H1 (cell line): ENCODE data around the gene ZBED6. TPM values are rescaled to one million over a fixed set of nuclear protein-coding genes. Genes with fewer than 3 reads are reported as not detected.

Source experiments
- CTCF ChIA-PET: fragments of 300-600 bp; sonication (Branson Sonifier 250); formaldehyde crosslinking; loops from one replicate; lab custom pipeline; 2021; ENCODE audit not compliant: partially characterized antibody; lab: Charles Lee
- POLR2A ChIA-PET: fragments of 300-600 bp; sonication (Branson Sonifier 250); formaldehyde crosslinking; loops from one replicate; lab custom pipeline; 2021; ENCODE audit warnings: inconsistent platforms; ENCODE audit not compliant: partially characterized antibody; lab: Charles Lee
- DNase-seq, 2 experiments: peaks; one replicate each; pipeline versions ENCODE4 v3.0.0 to v3.0.0-alpha.2; 2010 to 2022; ENCODE audit warnings: low spot score in 2 of 2, low read depth in 1 of 2, mixed read lengths in 1 of 2
- FAIRE-seq: peaks from 2 replicates; lab custom pipeline; 2011; peaks lifted over from hg19 to GRCh38; lab: Jason Lieb, UNC
- H2AFZ ChIP-seq: 2 replicates; pipeline ENCODE4 v1.8.1; 2012; ENCODE audit warnings: low read length, inconsistent platforms
- H2AK5ac ChIP-seq: 2 replicates; pipeline ENCODE4 v1.6.1; 2013; ENCODE audit warnings: low read depth, low read length
- H2BK120ac ChIP-seq: replicated peaks from 2 replicates; pipeline ENCODE3; 2013; ENCODE audit warnings: low read depth, low read length, inconsistent platforms
- H2BK12ac ChIP-seq: 2 replicates; pipeline ENCODE4 v1.6.1; 2013; ENCODE audit warnings: low read depth, low read length
- H2BK15ac ChIP-seq: 2 replicates; pipeline ENCODE4 v1.6.1; 2013; ENCODE audit warnings: low read length
- H2BK20ac ChIP-seq: 2 replicates; pipeline ENCODE4 v1.6.1; 2013; ENCODE audit warnings: low read length
- H2BK5ac ChIP-seq: 2 replicates; pipeline ENCODE4 v1.6.1; 2013; ENCODE audit warnings: low read depth, low read length
- H3K14ac ChIP-seq: 2 replicates; pipeline ENCODE4 v1.6.1; 2013; ENCODE audit warnings: inconsistent platforms; ENCODE audit not compliant: insufficient read length
- H3K18ac ChIP-seq: 2 replicates; pipeline ENCODE4 v1.6.1; 2013; ENCODE audit warnings: low read length; ENCODE audit errors: extremely low read depth
- H3K23ac ChIP-seq: 2 replicates; pipeline ENCODE4 v1.6.1; 2013; ENCODE audit warnings: inconsistent platforms; ENCODE audit not compliant: insufficient read length
- H3K23me2 ChIP-seq: 2 replicates; pipeline ENCODE4 v1.6.1; 2013; ENCODE audit warnings: low read depth, low read length
- H3K27ac ChIP-seq: 2 replicates; pipeline ENCODE4 v1.6.1; 2011; ENCODE audit warnings: low read depth, low read length, inconsistent platforms
- H3K27me3 ChIP-seq, 4 experiments: replicated peaks in 1 of 4; 1 replicate in 1 of 4; 2 replicates in 3 of 4; pipeline versions ENCODE4 v1.6.1 to v1.8.1; 2011 to 2013; ENCODE audit warnings: low read length in 3 of 4, mild to moderate bottlenecking in 3 of 4, inconsistent platforms in 2 of 4, mixed read lengths in 2 of 4, moderate library complexity in 1 of 4; ENCODE audit not compliant: control insufficient read depth in 3 of 4, insufficient read depth in 3 of 4; ENCODE audit errors: extremely low read depth in 1 of 4
- H3K36me3 ChIP-seq, 4 experiments: 2 replicates each; pipeline versions ENCODE4 v1.6.1 to v1.8.1; 2011 to 2013; ENCODE audit warnings: mild to moderate bottlenecking in 4 of 4, low read length in 3 of 4, moderate library complexity in 2 of 4, control low read depth in 1 of 4, inconsistent platforms in 1 of 4; ENCODE audit not compliant: insufficient read depth in 4 of 4, control insufficient read depth in 2 of 4
- H3K4ac ChIP-seq: replicated peaks from 2 replicates; pipeline ENCODE3; 2013; ENCODE audit warnings: low read length, low read depth, mixed read lengths, inconsistent platforms; ENCODE audit not compliant: insufficient read length
- H3K4me1 ChIP-seq, 4 experiments: replicated peaks in 1 of 4; 1 replicate in 1 of 4; 2 replicates in 3 of 4; pipeline versions ENCODE4 v1.6.1 to v1.8.1; 2011 to 2013; ENCODE audit warnings: low read length in 3 of 4, inconsistent platforms in 2 of 4, mixed read lengths in 1 of 4; ENCODE audit not compliant: insufficient read depth in 4 of 4, control insufficient read depth in 3 of 4
- H3K4me2 ChIP-seq, 2 experiments: 2 replicates each; pipeline versions ENCODE4 v1.6.1 to v1.8.1; 2011 to 2013; ENCODE audit warnings: low read depth in 2 of 2, low read length in 2 of 2, control low read depth in 1 of 2, inconsistent platforms in 1 of 2, mild to moderate bottlenecking in 1 of 2; ENCODE audit not compliant: insufficient read depth in 1 of 2
- H3K4me3 ChIP-seq, 4 experiments: fragments of 200-600, 300-600 bp in 1 of 4; sonication (generic), shearing (Covaris generic), sonication (Bioruptor Twin) in 1 of 4; 2 replicates each; pipeline versions ENCODE4 v1.5.1 to v1.8.1; 2011 to 2016; ENCODE audit warnings: low read length in 4 of 4, low read depth in 3 of 4, control low read depth in 2 of 4, inconsistent platforms in 2 of 4, mild to moderate bottlenecking in 2 of 4, mixed read lengths in 1 of 4, moderate library complexity in 1 of 4; ENCODE audit not compliant: insufficient read depth in 2 of 4; ENCODE audit errors: extremely low read depth in 1 of 4
- H3K56ac ChIP-seq: replicated peaks from 2 replicates; pipeline ENCODE3; 2013; ENCODE audit warnings: low read depth, mild to moderate bottlenecking, mixed read lengths, low read length, inconsistent platforms; ENCODE audit not compliant: insufficient read length
- H3K79me1 ChIP-seq: 2 replicates; pipeline ENCODE4 v1.6.1; 2013; ENCODE audit warnings: low read depth, low read length, control low read depth
- H3K79me2 ChIP-seq, 2 experiments: 2 replicates each; pipeline versions ENCODE4 v1.6.1 to v1.8.1; 2012 to 2013; ENCODE audit warnings: low read length in 2 of 2, mild to moderate bottlenecking in 2 of 2, inconsistent platforms in 1 of 2; ENCODE audit not compliant: insufficient read depth in 2 of 2, control insufficient read depth in 1 of 2
- H3K9ac ChIP-seq, 4 experiments: replicated peaks in 1 of 4; 1 replicate in 1 of 4; 2 replicates in 3 of 4; pipeline versions ENCODE4 v1.6.1 to v1.8.1; 2011 to 2013; ENCODE audit warnings: low read depth in 3 of 4, low read length in 3 of 4, control low read depth in 2 of 4, mild to moderate bottlenecking in 2 of 4, moderate library complexity in 2 of 4, inconsistent platforms in 1 of 4; ENCODE audit errors: extremely low read depth in 1 of 4
- H3K9me3 ChIP-seq, 2 experiments: 2 replicates each; pipeline versions ENCODE4 v1.6.1 to v1.8.1; 2012 to 2013; ENCODE audit warnings: mild to moderate bottlenecking in 2 of 2, moderate library complexity in 2 of 2, control low read depth in 1 of 2, inconsistent platforms in 1 of 2, low read depth in 1 of 2, low read length in 1 of 2, mixed read lengths in 1 of 2; ENCODE audit not compliant: insufficient read depth in 2 of 2
- H4K20me1 ChIP-seq, 2 experiments: replicated peaks in 1 of 2; 2 replicates each; pipeline versions ENCODE3 to v1.8.1; 2011 to 2013; ENCODE audit warnings: inconsistent platforms in 2 of 2, low read length in 2 of 2, mild to moderate bottlenecking in 1 of 2; ENCODE audit not compliant: insufficient read depth in 2 of 2, control insufficient read depth in 1 of 2
- H4K5ac ChIP-seq: 2 replicates; pipeline ENCODE4 v1.6.1; 2013; ENCODE audit warnings: low read length, low read depth, mixed read lengths, inconsistent platforms; ENCODE audit not compliant: insufficient read length
- H4K8ac ChIP-seq: 2 replicates; pipeline ENCODE4 v1.8.0; 2013; ENCODE audit warnings: mild to moderate bottlenecking, moderate library complexity, low read length, inconsistent platforms; ENCODE audit not compliant: insufficient read depth; ENCODE audit errors: extremely low read depth
- H4K91ac ChIP-seq: replicated peaks from 2 replicates; pipeline ENCODE3; 2013; ENCODE audit warnings: low read length, mixed read lengths, inconsistent platforms; ENCODE audit not compliant: insufficient read length
- CTBP2 ChIP-seq: IDR thresholded peaks from 2 replicates; pipeline ENCODE4 v1.7.0; 2011; ENCODE audit warnings: borderline replicate concordance, mild to moderate bottlenecking, moderate library complexity, mixed read lengths, low read length; ENCODE audit not compliant: insufficient read depth, insufficient read length
- TAF1 ChIP-seq: IDR thresholded peaks from 2 replicates; pipeline ENCODE4 v1.6.1; 2011; ENCODE audit warnings: mild to moderate bottlenecking, low read depth, low read length
- WGBS, 2 experiments: shearing (Covaris generic) in 1 of 2; methylation state at CpG; one replicate each; pipeline versions ENCODE4 v1.1.6 to v1.1.7; 2013 to 2015; ENCODE audit warnings: low lambda C conversion rate in 2 of 2, mixed read lengths in 2 of 2, inconsistent platforms in 1 of 2, low coverage in 1 of 2, missing lambda C conversion rate in 1 of 2; ENCODE audit not compliant: insufficient replicate concordance in 2 of 2, insufficient coverage in 1 of 2, insufficient read length in 1 of 2; ENCODE audit errors: extremely low coverage in 1 of 2, missing lambda C conversion rate in 1 of 2; 5-methylcytosine and 5-hydroxymethylcytosine counted together
- polyA plus RNA-seq, 7 experiments: library from polyadenylated mRNA; depleted of rRNA in 3 of 7; stranded (reverse) in 5 of 7; unstranded in 2 of 7; fragments of >200 nt in 5 of 7; fragments of 200-250 nt in 2 of 7; gene quantifications; 1 replicate in 5 of 7; 2 replicates in 1 of 7; 4 replicates in 1 of 7; pipeline versions ENCODE4 v1.2.1 to v1.2.3, GENCODE V29; 2011 to 2013; ENCODE audit warnings: missing spikeins in 2 of 7, mixed read lengths in 2 of 7
- total RNA-seq: library from RNA; stranded (reverse); fragmentation: NEBNext Ultra II Directional; extraction: Animal tissue kit (Norgen Biotek cat#: 25700); gene quantifications from 2 replicates; pipeline ENCODE4 v1.2.1, GENCODE V29; 2021
- TF ChIP-seq, protein P1 (sequence below): IDR thresholded peaks from 2 replicates; pipeline ENCODE4 v1.6.1; 2012; ENCODE audit warnings: inconsistent platforms

The ZBED6 gene
- total and polyA plus RNA-seq, 2 of the 8 experiments (the other 6 are each of a cell fraction or from before 2014, with no cell fraction given) = 1.4 to 25.9 TPM

DNA sequence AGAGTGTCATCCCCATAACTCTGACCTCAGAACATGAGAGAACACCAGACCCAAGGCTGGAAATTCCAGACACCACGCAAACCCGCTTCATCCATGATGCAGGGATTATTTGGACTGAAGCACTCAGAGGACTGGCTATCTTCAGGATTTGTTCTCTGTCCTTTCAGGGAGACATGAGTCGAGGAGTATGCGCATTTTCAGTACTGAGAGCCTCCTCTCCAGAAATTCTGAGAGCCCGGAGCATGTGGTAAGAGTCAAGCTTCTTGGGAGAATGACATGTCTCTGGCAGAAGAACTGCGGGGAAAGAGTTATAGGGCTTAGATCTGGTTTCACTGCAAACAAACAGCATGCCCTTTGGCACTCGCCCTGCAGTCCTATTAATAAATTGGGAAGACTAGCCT, 23.5 kb upstream of the ZBED6 start:
- H3K4me1 ChIP-seq = no peaks in the 10 kb centered on the region
- peaks cover 0 to 3% of the 10 kb centered on the region in 2 experiments; a peak in 1 of 4 replicates for H3K9me3 ChIP-seq
- no peak overlapping the region for H2BK120ac ChIP-seq
- H3K14ac ChIP-seq = no peak overlapping the region
- FAIRE-seq (no peak), DNase-seq (no peak)
- no peaks in the 10 kb centered on the region for H3K36me3 ChIP-seq
- H2AK5ac ChIP-seq = no peak overlapping the region
- no peaks in the 10 kb centered on the region for H4K20me1 ChIP-seq
- no peak overlapping the region for H3K56ac ChIP-seq
- no peak overlapping the region for H2BK15ac ChIP-seq
- H2AFZ ChIP-seq = no peak overlapping the region
- H2BK20ac ChIP-seq = no peak overlapping the region
- no peak overlapping the region for H4K5ac ChIP-seq
- H2BK5ac ChIP-seq = no peak overlapping the region
- 86% methylated on average over 7 of the region's 7 CpGs; no CpG with 5 or more reads in 1 of the 2 experiments for WGBS, 2 experiments
- H3K27me3 ChIP-seq = no peaks in the 10 kb centered on the region; a peak in 1 of 7 replicates
- H4K8ac ChIP-seq = no peak overlapping the region
- no peak overlapping the region for H2BK12ac ChIP-seq
- no peak overlapping the region for H3K27ac ChIP-seq
- no peak overlapping the region; a peak in 1 of 4 replicates for H3K4me2 ChIP-seq
- ChIA-PET CTCF (no interaction called here), POLR2A (no interaction called here)
- H3K4me3 ChIP-seq = no peak overlapping the region
- no peak overlapping the region for H3K23ac ChIP-seq
- no peak overlapping the region for H3K4ac ChIP-seq
- no peaks in the 10 kb centered on the region for H3K79me1 ChIP-seq
- H3K18ac ChIP-seq = no peak overlapping the region
- TF ChIP-seq, protein P1, sequence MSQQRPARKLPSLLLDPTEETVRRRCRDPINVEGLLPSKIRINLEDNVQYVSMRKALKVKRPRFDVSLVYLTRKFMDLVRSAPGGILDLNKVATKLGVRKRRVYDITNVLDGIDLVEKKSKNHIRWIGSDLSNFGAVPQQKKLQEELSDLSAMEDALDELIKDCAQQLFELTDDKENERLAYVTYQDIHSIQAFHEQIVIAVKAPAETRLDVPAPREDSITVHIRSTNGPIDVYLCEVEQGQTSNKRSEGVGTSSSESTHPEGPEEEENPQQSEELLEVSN = no peak
- no peak for TF ChIP-seq TAF1
- TF ChIP-seq CTBP2 = no peak
- H3K79me2 ChIP-seq = no peaks in the 10 kb centered on the region
- H3K23me2 ChIP-seq = no peaks in the 10 kb centered on the region
- H3K9ac ChIP-seq = no peak overlapping the region
- H4K91ac ChIP-seq = no peak overlapping the region
